ENCODE results near the gene DBT. TPM values are rescaled to one million over a fixed set of nuclear protein-coding genes. Genes with fewer than 3 reads are reported as not detected.

Gene DBT
- total and polyA plus RNA-seq, 2 of the 13 experiments (the other 11 are each of a cell fraction or from before 2014, with no cell fraction given), result 3.3 to 10.2 TPM

DNA sequence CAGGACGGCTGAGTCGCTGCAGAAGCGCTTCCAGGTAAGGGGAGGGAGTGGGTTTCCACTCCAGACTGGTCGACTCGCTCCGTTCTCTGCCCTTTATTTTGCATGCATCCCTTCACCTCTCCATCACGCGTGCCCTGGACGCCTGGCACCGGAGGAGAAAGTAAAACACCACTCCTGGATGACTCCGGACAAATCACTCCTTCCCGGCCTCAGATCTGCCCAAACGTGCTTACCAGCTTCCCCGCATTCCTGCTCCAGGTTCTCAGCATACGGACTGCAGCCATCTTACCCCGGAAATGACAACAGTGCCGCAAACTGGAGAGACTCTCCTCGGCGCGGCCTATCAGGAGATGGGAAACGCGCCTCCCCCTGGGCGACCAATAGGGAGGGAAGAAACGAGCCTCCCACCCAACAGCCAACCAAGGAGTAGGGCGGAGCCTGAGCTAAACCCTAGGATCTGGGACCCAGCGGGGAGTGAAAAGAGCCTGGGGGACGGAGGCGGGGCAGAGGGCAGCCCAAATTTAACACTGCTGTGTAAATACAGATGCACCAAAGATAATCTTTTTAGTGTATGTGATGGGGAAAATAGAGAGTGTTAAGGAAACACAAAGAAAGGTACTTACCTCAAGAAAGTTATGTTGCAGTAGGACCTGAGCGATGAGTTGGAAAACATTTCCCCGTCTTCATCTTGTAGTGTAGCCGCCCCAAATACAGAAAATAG, at the start of gene DBT (continued):
- TF ChIP-seq, protein P1, sequence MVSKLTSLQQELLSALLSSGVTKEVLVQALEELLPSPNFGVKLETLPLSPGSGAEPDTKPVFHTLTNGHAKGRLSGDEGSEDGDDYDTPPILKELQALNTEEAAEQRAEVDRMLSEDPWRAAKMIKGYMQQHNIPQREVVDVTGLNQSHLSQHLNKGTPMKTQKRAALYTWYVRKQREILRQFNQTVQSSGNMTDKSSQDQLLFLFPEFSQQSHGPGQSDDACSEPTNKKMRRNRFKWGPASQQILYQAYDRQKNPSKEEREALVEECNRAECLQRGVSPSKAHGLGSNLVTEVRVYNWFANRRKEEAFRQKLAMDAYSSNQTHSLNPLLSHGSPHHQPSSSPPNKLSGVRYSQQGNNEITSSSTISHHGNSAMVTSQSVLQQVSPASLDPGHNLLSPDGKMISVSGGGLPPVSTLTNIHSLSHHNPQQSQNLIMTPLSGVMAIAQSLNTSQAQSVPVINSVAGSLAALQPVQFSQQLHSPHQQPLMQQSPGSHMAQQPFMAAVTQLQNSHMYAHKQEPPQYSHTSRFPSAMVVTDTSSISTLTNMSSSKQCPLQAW (CRISPR knock-in tag; IDR thresholded peaks at IDR 0.05), result peak; percentile 69; the same call in 1 of the 2 replicates
- no peak for TF ChIP-seq EHMT2 (IDR thresholded peaks at IDR 0.05; ENCODE audit: borderline replicate concordance, low read depth, low read length)
- peak; percentile 73; the same call in 1 of the 2 replicates for TF ChIP-seq ZNF274 (CRISPR knock-in tag; IDR thresholded peaks at IDR 0.05)
- TF ChIP-seq, protein P2, sequence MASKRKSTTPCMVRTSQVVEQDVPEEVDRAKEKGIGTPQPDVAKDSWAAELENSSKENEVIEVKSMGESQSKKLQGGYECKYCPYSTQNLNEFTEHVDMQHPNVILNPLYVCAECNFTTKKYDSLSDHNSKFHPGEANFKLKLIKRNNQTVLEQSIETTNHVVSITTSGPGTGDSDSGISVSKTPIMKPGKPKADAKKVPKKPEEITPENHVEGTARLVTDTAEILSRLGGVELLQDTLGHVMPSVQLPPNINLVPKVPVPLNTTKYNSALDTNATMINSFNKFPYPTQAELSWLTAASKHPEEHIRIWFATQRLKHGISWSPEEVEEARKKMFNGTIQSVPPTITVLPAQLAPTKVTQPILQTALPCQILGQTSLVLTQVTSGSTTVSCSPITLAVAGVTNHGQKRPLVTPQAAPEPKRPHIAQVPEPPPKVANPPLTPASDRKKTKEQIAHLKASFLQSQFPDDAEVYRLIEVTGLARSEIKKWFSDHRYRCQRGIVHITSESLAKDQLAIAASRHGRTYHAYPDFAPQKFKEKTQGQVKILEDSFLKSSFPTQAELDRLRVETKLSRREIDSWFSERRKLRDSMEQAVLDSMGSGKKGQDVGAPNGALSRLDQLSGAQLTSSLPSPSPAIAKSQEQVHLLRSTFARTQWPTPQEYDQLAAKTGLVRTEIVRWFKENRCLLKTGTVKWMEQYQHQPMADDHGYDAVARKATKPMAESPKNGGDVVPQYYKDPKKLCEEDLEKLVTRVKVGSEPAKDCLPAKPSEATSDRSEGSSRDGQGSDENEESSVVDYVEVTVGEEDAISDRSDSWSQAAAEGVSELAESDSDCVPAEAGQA (IDR thresholded peaks at IDR 0.05; ENCODE audit: low read depth), result peak; percentile 90
- TF ChIP-seq, protein P2 (CRISPR knock-in tag; IDR thresholded peaks at IDR 0.05; ENCODE audit: borderline replicate concordance), result no peak
- peak; percentile 65; the same call in 1 of the 2 replicates for TF ChIP-seq TGIF2 (CRISPR knock-in tag; IDR thresholded peaks at IDR 0.05)
- no peak for TF ChIP-seq ZNF850 (CRISPR knock-in tag; conservative IDR thresholded peaks at IDR 0.05)
- TF ChIP-seq, protein P3, sequence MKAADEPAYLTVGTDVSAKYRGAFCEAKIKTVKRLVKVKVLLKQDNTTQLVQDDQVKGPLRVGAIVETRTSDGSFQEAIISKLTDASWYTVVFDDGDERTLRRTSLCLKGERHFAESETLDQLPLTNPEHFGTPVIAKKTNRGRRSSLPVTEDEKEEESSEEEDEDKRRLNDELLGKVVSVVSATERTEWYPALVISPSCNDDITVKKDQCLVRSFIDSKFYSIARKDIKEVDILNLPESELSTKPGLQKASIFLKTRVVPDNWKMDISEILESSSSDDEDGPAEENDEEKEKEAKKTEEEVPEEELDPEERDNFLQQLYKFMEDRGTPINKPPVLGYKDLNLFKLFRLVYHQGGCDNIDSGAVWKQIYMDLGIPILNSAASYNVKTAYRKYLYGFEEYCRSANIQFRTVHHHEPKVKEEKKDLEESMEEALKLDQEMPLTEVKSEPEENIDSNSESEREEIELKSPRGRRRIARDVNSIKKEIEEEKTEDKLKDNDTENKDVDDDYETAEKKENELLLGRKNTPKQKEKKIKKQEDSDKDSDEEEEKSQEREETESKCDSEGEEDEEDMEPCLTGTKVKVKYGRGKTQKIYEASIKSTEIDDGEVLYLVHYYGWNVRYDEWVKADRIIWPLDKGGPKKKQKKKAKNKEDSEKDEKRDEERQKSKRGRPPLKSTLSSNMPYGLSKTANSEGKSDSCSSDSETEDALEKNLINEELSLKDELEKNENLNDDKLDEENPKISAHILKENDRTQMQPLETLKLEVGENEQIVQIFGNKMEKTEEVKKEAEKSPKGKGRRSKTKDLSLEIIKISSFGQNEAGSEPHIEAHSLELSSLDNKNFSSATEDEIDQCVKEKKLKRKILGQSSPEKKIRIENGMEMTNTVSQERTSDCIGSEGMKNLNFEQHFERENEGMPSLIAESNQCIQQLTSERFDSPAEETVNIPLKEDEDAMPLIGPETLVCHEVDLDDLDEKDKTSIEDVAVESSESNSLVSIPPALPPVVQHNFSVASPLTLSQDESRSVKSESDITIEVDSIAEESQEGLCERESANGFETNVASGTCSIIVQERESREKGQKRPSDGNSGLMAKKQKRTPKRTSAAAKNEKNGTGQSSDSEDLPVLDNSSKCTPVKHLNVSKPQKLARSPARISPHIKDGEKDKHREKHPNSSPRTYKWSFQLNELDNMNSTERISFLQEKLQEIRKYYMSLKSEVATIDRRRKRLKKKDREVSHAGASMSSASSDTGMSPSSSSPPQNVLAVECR (CRISPR knock-in tag; IDR thresholded peaks at IDR 0.05; ENCODE audit: borderline replicate concordance), result peak; percentile 88; the same call in 1 of the 2 replicates
- no peak for TF ChIP-seq NONO (IDR thresholded peaks at IDR 0.05)
- TF ChIP-seq NONO (CRISPR knock-in tag; conservative IDR thresholded peaks at IDR 0.05), result peak; percentile 65; the same call in 1 of the 2 replicates
- TF ChIP-seq JUN (CRISPR knock-in tag; IDR thresholded peaks at IDR 0.05), result no peak
- no peak for TF ChIP-seq PHF5A (CRISPR knock-in tag; IDR thresholded peaks at IDR 0.05; ENCODE audit: low read depth, unreplicated experiment)
- peak; percentile 24; the same call in 1 of the 2 replicates for TF ChIP-seq TBX2 (CRISPR knock-in tag; IDR thresholded peaks at IDR 0.05; ENCODE audit: borderline replicate concordance)
- peak; percentile 44; the same call in 1 of the 2 replicates for TF ChIP-seq ISL2 (CRISPR knock-in tag; IDR thresholded peaks at IDR 0.05)
- peak in 1 of 2 experiments; percentile 79; a peak in 2 of 4 replicates for TF ChIP-seq KLF16 (CRISPR knock-in tag; IDR thresholded peaks at IDR 0.05)
- peak; percentile 78; the same call in 1 of the 2 replicates for TF ChIP-seq ZMAT3 (CRISPR knock-in tag; conservative IDR thresholded peaks at IDR 0.05)
- TF ChIP-seq ZNF430 (CRISPR knock-in tag; IDR thresholded peaks at IDR 0.05), result peak; percentile 28; the same call in 1 of the 2 replicates
